HCT116 (cell line): ENCODE results near the gene COMMD10.

Experiments used
- CEBPB ChIP-seq: IDR thresholded peaks from 2 replicates; pipeline ENCODE4 v1.6.1; 2012; ENCODE audit warnings: low read depth
- EGR1 ChIP-seq: IDR thresholded peaks from 2 replicates; pipeline ENCODE4 v1.6.1; 2012; ENCODE audit warnings: low read depth
- POLR2A ChIP-seq: IDR thresholded peaks from 2 replicates; pipeline ENCODE4 v1.7.0; 2011; ENCODE audit warnings: borderline replicate concordance; ENCODE audit not compliant: insufficient read depth, insufficient read length; ENCODE audit errors: extremely low read depth
- SP1 ChIP-seq: IDR thresholded peaks from 2 replicates; pipeline ENCODE4 v1.6.1; 2012; ENCODE audit warnings: low read depth
- TF ChIP-seq, protein P1 (sequence below), 3 experiments: fragments of 200-600 bp in 1 of 3; sonication (generic) in 1 of 3; IDR thresholded peaks in 2 of 3; conservative IDR thresholded peaks in 1 of 3; 2 replicates each; pipeline ENCODE4 v1.5.1; 2012 to 2017; ENCODE audit warnings: low read depth in 2 of 3, low read length in 2 of 3, antibody characterized with exemption in 1 of 3, borderline replicate concordance in 1 of 3, control low read depth in 1 of 3, mild to moderate bottlenecking in 1 of 3, mixed read lengths in 1 of 3, mixed run types in 1 of 3, moderate library complexity in 1 of 3; ENCODE audit not compliant: insufficient read depth in 1 of 3

DNA sequence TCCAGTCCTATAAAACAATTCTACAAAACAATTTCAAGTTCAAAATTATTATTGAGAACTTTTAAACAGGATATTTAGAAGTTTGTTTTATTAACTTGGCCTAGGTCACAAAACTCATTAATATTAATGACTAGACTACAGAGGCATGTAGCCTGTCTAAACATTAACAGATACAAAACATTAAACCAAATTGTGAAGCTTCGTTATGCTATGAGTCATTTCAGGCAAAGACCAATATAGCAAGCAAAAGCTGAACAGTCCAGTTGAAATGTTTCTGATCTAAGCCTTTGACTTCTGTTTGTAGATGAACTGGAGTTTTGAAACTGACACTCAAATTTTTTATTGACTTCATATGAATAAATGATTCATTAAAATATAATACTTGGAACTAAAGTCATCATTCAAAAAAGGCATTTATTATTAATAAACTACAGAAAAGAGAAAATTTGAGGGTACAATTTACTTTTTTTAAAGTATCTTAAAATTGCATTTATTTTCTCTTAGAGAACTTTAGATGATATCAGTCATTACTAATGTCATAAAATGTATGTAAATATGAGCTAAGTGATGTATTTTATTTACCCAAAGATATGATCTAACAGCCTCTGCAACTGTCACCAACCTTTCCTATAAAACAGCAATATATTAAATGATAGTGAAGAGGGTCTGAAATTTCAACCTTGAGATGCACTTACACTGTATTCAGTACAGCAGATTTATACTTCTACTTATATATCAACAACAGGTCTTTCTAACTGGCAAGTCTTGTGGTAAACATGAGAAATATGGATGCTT, 188.8 kb downstream of the COMMD10 start:
- TF ChIP-seq, protein P1, sequence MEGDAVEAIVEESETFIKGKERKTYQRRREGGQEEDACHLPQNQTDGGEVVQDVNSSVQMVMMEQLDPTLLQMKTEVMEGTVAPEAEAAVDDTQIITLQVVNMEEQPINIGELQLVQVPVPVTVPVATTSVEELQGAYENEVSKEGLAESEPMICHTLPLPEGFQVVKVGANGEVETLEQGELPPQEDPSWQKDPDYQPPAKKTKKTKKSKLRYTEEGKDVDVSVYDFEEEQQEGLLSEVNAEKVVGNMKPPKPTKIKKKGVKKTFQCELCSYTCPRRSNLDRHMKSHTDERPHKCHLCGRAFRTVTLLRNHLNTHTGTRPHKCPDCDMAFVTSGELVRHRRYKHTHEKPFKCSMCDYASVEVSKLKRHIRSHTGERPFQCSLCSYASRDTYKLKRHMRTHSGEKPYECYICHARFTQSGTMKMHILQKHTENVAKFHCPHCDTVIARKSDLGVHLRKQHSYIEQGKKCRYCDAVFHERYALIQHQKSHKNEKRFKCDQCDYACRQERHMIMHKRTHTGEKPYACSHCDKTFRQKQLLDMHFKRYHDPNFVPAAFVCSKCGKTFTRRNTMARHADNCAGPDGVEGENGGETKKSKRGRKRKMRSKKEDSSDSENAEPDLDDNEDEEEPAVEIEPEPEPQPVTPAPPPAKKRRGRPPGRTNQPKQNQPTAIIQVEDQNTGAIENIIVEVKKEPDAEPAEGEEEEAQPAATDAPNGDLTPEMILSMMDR (IDR thresholded peaks at IDR 0.05 in 2 of 3, conservative IDR thresholded peaks at IDR 0.05 in 1 of 3; ENCODE audit: borderline replicate concordance in 1 of 3, insufficient read depth in 1 of 3, low read depth in 2 of 3, low read length in 2 of 3) = no peak
- TF ChIP-seq SP1 (no peak), EGR1 (no peak), CEBPB (no peak), POLR2A (no peak)
